ENCODE measurements around the gene MPHOSPH9. TPM values are rescaled to one million over a fixed set of nuclear protein-coding genes. Genes with fewer than 3 reads are reported as not detected.
"Not testable (repeated sequence)": the region's sequence is repeated elsewhere in the genome, so short reads cannot be mapped to it uniquely, and the experiment has no call there.

Gene MPHOSPH9
- total RNA-seq, 1 experiment from 2014 or later, result 43.1 TPM

DNA sequence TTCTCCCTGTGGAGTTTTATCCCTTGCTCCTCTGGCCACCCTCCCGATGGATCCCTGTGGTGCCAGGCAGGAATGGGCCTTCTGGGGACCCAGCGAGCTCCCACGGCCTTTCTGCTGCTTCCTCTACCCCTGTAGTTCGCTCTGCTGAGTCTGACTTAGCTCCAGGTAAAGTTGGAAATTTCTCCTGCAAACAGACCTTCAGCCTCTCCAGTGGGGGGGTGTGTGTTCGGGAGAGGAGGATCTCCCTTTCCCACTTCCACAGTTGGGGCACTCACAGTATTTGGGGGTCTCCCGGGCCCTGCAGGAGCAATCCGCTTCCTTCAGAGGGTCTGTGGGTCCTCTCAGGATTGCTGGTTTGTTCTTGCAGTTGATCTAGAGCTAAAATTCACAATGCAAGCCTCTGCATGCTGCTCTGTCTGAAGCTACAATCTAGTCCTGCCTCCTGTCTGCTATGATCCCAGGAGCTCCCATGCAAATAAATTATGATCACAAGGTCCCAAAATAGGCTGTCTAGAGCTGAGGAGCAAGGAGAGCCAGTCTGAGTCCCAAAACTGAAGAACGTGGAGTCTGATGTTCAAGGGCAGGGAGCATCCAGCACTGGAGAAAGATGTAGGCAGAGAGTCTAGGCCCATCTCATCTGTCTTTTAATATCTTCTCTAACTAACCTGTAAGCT, 18.6 kb upstream of the MPHOSPH9 start:
- Mint-ChIP-seq H3K27ac (ENCODE audit: unreplicated experiment) (peak overlapping the region; percentile 99), H3K27me3 (ENCODE audit: insufficient read depth, unreplicated experiment) (no peaks in the 10 kb centered on the region), H3K9me3 (ENCODE audit: unreplicated experiment) (no peaks in the 10 kb centered on the region), H3K4me1 (ENCODE audit: low read depth, unreplicated experiment) (peaks cover 20% of the 10 kb centered on the region), H3K4me3 (ENCODE audit: unreplicated experiment) (peak overlapping the region; percentile 50), H3K36me3 (ENCODE audit: insufficient read depth, unreplicated experiment) (peaks cover 67% of the 10 kb centered on the region)
- H3K4me1 ChIP-seq, result peaks cover 25% of the 10 kb centered on the region
- TSS peak; percentile 87 for BruUV-seq (replicated peaks)
- TF ChIP-seq, protein P1, sequence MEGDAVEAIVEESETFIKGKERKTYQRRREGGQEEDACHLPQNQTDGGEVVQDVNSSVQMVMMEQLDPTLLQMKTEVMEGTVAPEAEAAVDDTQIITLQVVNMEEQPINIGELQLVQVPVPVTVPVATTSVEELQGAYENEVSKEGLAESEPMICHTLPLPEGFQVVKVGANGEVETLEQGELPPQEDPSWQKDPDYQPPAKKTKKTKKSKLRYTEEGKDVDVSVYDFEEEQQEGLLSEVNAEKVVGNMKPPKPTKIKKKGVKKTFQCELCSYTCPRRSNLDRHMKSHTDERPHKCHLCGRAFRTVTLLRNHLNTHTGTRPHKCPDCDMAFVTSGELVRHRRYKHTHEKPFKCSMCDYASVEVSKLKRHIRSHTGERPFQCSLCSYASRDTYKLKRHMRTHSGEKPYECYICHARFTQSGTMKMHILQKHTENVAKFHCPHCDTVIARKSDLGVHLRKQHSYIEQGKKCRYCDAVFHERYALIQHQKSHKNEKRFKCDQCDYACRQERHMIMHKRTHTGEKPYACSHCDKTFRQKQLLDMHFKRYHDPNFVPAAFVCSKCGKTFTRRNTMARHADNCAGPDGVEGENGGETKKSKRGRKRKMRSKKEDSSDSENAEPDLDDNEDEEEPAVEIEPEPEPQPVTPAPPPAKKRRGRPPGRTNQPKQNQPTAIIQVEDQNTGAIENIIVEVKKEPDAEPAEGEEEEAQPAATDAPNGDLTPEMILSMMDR (IDR thresholded peaks at IDR 0.05; ENCODE audit: insufficient read depth in 1 of 2, low read depth in 1 of 2, low read length in 1 of 2, severe bottlenecking in 1 of 2, unreplicated experiment in 1 of 2), result no peak
- no peaks in the 10 kb centered on the region for H3K9me3 ChIP-seq
- POLR2A ChIA-PET, result interaction anchor here (1.1 to 2.2 kb wide), 2 partner anchors 13 to 19 kb away, joined by 3 to 31 read pairs; partner anchors contain the start of genes MPHOSPH9 and MTRFR
- no peak for DNase-seq
- CTCF ChIA-PET, result interaction anchor here (0.5 to 0.8 kb wide), 2 partner anchors 9 to 14 kb away, joined by 3 to 5 read pairs; no protein-coding TSS in a partner anchor
- intact Hi-C loops (cut with micrococcal nuclease; ENCODE audit: unreplicated experiment), result no loop called here
- peaks cover 6% of the 10 kb centered on the region for H3K36me3 ChIP-seq (ENCODE audit: control insufficient read depth, insufficient read depth, low read length)
- no peaks in the 10 kb centered on the region for H3K27me3 ChIP-seq (replicated peaks; ENCODE audit: control insufficient read depth, insufficient read depth, low read length)
- H3K4me3 ChIP-seq (ENCODE audit: low read depth, low read length), result no peak overlapping the region

DNA sequence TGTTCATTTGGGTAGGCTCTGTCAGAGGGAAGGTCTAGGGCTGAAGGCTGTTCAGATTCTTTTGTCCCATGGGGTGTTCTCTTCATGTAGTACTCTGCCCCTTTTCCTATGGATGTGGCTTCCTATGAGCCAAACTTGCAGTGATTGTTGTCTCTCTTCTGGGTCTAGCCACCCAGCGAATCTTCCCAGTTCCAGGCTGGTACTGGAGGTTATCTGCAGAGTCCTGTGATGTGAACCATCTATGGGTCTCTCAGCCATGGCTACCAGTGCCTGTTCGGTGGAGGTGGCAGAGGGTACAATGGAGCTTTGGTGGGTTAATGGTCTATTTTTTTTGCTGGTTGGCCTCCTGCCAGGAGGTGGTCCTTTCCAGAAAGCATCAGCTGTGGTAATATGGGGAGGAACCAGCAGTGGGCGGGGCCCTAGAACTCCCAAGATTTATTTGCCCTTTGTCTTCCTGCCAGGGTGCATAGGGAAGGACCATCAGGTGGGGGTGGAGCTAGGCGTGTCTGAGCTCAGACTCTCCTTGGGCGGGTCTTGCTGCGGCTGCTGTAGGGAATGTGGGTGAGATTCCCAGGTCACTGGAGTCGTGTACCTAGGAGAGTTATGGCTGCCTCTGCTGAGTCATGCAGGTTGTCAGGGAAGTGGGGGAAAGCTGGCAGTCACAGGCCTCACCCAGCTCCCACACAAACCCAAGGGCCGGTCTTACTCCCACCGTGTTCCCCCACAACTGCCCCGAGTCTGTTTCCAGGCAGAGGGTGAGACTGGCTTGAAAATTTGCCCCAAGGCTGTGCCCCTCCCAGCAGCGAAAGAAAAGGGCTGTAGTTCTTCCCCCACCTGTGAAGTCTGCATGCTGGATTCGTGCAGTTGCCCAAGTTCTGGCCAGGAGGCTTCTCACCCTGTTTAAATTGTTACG, 17.8 kb upstream of the MPHOSPH9 start:
- intact Hi-C loops (cut with micrococcal nuclease; ENCODE audit: unreplicated experiment), result loop anchor here (1.0 kb wide), 1 partner anchor 17 kb away; the partner anchor contains the start of genes MPHOSPH9 and MTRFR
- BruUV-seq (replicated peaks), result no TSS peak
- peak overlapping the region; percentile 99 for H3K27ac Mint-ChIP-seq (ENCODE audit: unreplicated experiment)
- DNase-seq, result peak; percentile 87 to 97
- Histone ChIP-seq H3K27me3 (replicated peaks; ENCODE audit: control insufficient read depth, insufficient read depth, low read length) (no peaks in the 10 kb centered on the region), H3K9me3 (no peaks in the 10 kb centered on the region), H3K36me3 (ENCODE audit: control insufficient read depth, insufficient read depth, low read length) (peaks cover 6% of the 10 kb centered on the region), H3K4me1 (peaks cover 25% of the 10 kb centered on the region), H3K4me3 (ENCODE audit: low read depth, low read length) (no peak overlapping the region)
- ChIA-PET CTCF (interaction anchor here (0.6 to 1.3 kb wide), 3 partner anchors 9 to 208 kb away, joined by 3 to 10 read pairs (median 5); no protein-coding TSS in a partner anchor), POLR2A (interaction anchor here (1.1 to 2.2 kb wide), 3 partner anchors 13 to 18 kb away, joined by 3 to 31 read pairs (median 4); partner anchors contain the start of genes MPHOSPH9 and MTRFR)
- TF ChIP-seq, protein P1 (IDR thresholded peaks at IDR 0.05; ENCODE audit: insufficient read depth in 1 of 2, low read depth in 1 of 2, low read length in 1 of 2, severe bottlenecking in 1 of 2, unreplicated experiment in 1 of 2), result no peak
- peaks cover 65% of the 10 kb centered on the region for H3K36me3 Mint-ChIP-seq (ENCODE audit: insufficient read depth, unreplicated experiment)
- H3K4me3 Mint-ChIP-seq (ENCODE audit: unreplicated experiment), result peak overlapping the region; percentile 50
- peaks cover 20% of the 10 kb centered on the region for H3K4me1 Mint-ChIP-seq (ENCODE audit: low read depth, unreplicated experiment)
- no peaks in the 10 kb centered on the region for H3K9me3 Mint-ChIP-seq (ENCODE audit: unreplicated experiment)
- H3K27me3 Mint-ChIP-seq (ENCODE audit: insufficient read depth, unreplicated experiment), result no peaks in the 10 kb centered on the region

GRCh38 chr12:123248996-123249741, 16.2 kb upstream of the MPHOSPH9 start:
- intact Hi-C loops (cut with micrococcal nuclease; ENCODE audit: unreplicated experiment); BruUV-seq (replicated peaks); H3K36me3 ChIP-seq (ENCODE audit: control insufficient read depth, insufficient read depth, low read length); H3K9me3 ChIP-seq; H3K9me3 Mint-ChIP-seq (ENCODE audit: unreplicated experiment); DNase-seq; H3K27me3 Mint-ChIP-seq (ENCODE audit: insufficient read depth, unreplicated experiment); H3K27ac Mint-ChIP-seq (ENCODE audit: unreplicated experiment); H3K4me3 Mint-ChIP-seq (ENCODE audit: unreplicated experiment); H3K27me3 ChIP-seq (replicated peaks; ENCODE audit: control insufficient read depth, insufficient read depth, low read length); H3K4me3 ChIP-seq (ENCODE audit: low read depth, low read length): not testable (repeated sequence)
- CTCF ChIA-PET, result interaction anchor here (0.6 kb wide), 1 partner anchor 11 kb away, joined by 3 read pairs; no protein-coding TSS in a partner anchor
- POLR2A ChIA-PET, result interaction anchor here (1.8 kb wide), 1 partner anchor 16 kb away, joined by 4 read pairs; the partner anchor contains the start of genes MPHOSPH9 and MTRFR
- peaks cover 25% of the 10 kb centered on the region for H3K4me1 ChIP-seq
- peaks cover 20% of the 10 kb centered on the region for H3K4me1 Mint-ChIP-seq (ENCODE audit: low read depth, unreplicated experiment)
- H3K36me3 Mint-ChIP-seq (ENCODE audit: insufficient read depth, unreplicated experiment), result peaks cover 58% of the 10 kb centered on the region

DNA sequence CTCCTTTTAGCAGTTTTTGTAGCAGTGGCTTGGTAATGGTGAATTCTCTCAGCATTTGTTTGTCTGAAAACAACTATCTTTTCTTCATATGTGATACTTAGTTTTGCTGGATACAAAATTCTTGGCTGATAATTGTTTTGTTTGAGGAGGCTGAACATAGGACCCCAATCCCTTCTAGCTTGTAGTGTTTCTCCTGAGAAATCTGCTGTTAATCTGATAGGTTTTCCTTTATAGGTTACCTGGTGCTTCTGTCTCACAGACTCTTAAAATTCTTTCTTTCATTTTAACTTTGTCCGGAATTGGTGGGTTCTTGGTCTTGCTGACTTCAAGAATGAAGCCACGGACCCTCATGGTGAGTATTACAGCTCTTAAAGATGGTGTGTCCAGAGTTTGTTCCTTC, 15.2 kb upstream of the MPHOSPH9 start:
- BruUV-seq (replicated peaks); H3K27ac Mint-ChIP-seq (ENCODE audit: unreplicated experiment); DNase-seq; H3K27me3 Mint-ChIP-seq (ENCODE audit: insufficient read depth, unreplicated experiment); intact Hi-C loops (cut with micrococcal nuclease; ENCODE audit: unreplicated experiment); H3K4me3 Mint-ChIP-seq (ENCODE audit: unreplicated experiment); H3K27me3 ChIP-seq (replicated peaks; ENCODE audit: control insufficient read depth, insufficient read depth, low read length); H3K36me3 ChIP-seq (ENCODE audit: control insufficient read depth, insufficient read depth, low read length); H3K9me3 Mint-ChIP-seq (ENCODE audit: unreplicated experiment); H3K9me3 ChIP-seq; POLR2A ChIA-PET; H3K4me3 ChIP-seq (ENCODE audit: low read depth, low read length): not testable (repeated sequence)
- CTCF ChIA-PET, result interaction anchor here (0.6 kb wide), 1 partner anchor 17 kb away, joined by 5 read pairs; no protein-coding TSS in a partner anchor
- H3K4me1 ChIP-seq, result peaks cover 25% of the 10 kb centered on the region
- peaks cover 20% of the 10 kb centered on the region for H3K4me1 Mint-ChIP-seq (ENCODE audit: low read depth, unreplicated experiment)
- H3K36me3 Mint-ChIP-seq (ENCODE audit: insufficient read depth, unreplicated experiment), result peaks cover 49% of the 10 kb centered on the region
